Keratinocyte (primary cell): Measurements from ENCODE around the gene SLC28A3. TPM values are rescaled to one million over a fixed set of nuclear protein-coding genes. Genes with fewer than 3 reads are reported as not detected.
A peak's percentile ranks its signal among the peaks of the same experiment; 100 is the strongest.

Source experiments
- DNase-seq: peaks from one replicate; pipeline ENCODE4 v3.0.0-alpha.2; 2011; ENCODE audit warnings: low read depth, missing footprints, low spot score
- FAIRE-seq: peaks from 2 replicates; lab custom pipeline; 2011; peaks lifted over from hg19 to GRCh38; lab: Jason Lieb, UNC
- H2AFZ ChIP-seq: 2 replicates; pipeline ENCODE4 v1.6.0; 2012; ENCODE audit warnings: low read length, control low read depth, inconsistent platforms; ENCODE audit not compliant: control insufficient read depth
- H3K27ac ChIP-seq: 2 replicates; pipeline ENCODE4 v1.5.1; 2011; ENCODE audit warnings: low read length; ENCODE audit not compliant: control insufficient read depth, insufficient read depth
- H3K27me3 ChIP-seq: 3 replicates; pipeline ENCODE4 v1.6.0; 2011; ENCODE audit warnings: low read length; ENCODE audit not compliant: control insufficient read depth, insufficient read depth; ENCODE audit errors: extremely low read depth
- H3K36me3 ChIP-seq, 2 experiments: 2 replicates in 1 of 2; 3 replicates in 1 of 2; pipeline ENCODE4 v1.5.1; 2011; ENCODE audit warnings: low read length in 2 of 2, mild to moderate bottlenecking in 1 of 2; ENCODE audit not compliant: control insufficient read depth in 2 of 2, insufficient read depth in 2 of 2; ENCODE audit errors: extremely low read depth in 1 of 2
- H3K4me1 ChIP-seq: 3 replicates; pipeline ENCODE4 v1.5.1; 2011; ENCODE audit warnings: low read length; ENCODE audit not compliant: control insufficient read depth, insufficient read depth; ENCODE audit errors: extremely low read depth
- H3K4me2 ChIP-seq: 3 replicates; pipeline ENCODE4 v1.6.0; 2011; ENCODE audit warnings: low read depth, low read length; ENCODE audit not compliant: control insufficient read depth, insufficient read depth; ENCODE audit errors: extremely low read depth
- H3K4me3 ChIP-seq, 3 experiments: fragments of 200-600 bp in 1 of 3; sonication (generic) in 1 of 3; 2 replicates in 2 of 3; 3 replicates in 1 of 3; pipeline ENCODE4 v1.5.1; 2011 to 2016; ENCODE audit warnings: low read length in 3 of 3, mild to moderate bottlenecking in 3 of 3, control low read depth in 2 of 3, inconsistent platforms in 1 of 3, low read depth in 1 of 3, mixed read lengths in 1 of 3, mixed run types in 1 of 3, moderate library complexity in 1 of 3; ENCODE audit not compliant: control insufficient read depth in 2 of 3, insufficient read depth in 2 of 3; ENCODE audit errors: extremely low read depth in 1 of 3
- H3K79me2 ChIP-seq: 2 replicates; pipeline ENCODE4 v1.6.0; 2012; ENCODE audit warnings: low read length; ENCODE audit not compliant: control insufficient read depth, insufficient read depth
- H3K9ac ChIP-seq: 3 replicates; pipeline ENCODE4 v1.6.0; 2011; ENCODE audit warnings: low read length; ENCODE audit not compliant: control insufficient read depth, insufficient read depth; ENCODE audit errors: extremely low read depth
- H3K9me1 ChIP-seq: 3 replicates; pipeline ENCODE4 v1.6.0; 2011; ENCODE audit warnings: low read length; ENCODE audit not compliant: control insufficient read depth, insufficient read depth; ENCODE audit errors: extremely low read depth
- H3K9me3 ChIP-seq: 2 replicates; pipeline ENCODE4 v1.5.1; 2012; ENCODE audit warnings: low read depth, low read length; ENCODE audit not compliant: control insufficient read depth
- H4K20me1 ChIP-seq: 3 replicates; pipeline ENCODE4 v1.6.0; 2011; ENCODE audit warnings: low read length; ENCODE audit not compliant: control insufficient read depth, insufficient read depth; ENCODE audit errors: extremely low read depth
- CTCF ChIP-seq, 3 experiments: IDR thresholded peaks in 1 of 3; conservative IDR thresholded peaks in 1 of 3; optimal IDR thresholded peaks in 1 of 3; 2 replicates in 2 of 3; 3 replicates in 1 of 3; pipeline versions ENCODE3 to v1.5.1; 2011; ENCODE audit warnings: low read length in 3 of 3, mild to moderate bottlenecking in 3 of 3, moderate library complexity in 2 of 3, control low read depth in 1 of 3, inconsistent platforms in 1 of 3; ENCODE audit not compliant: insufficient read depth in 2 of 3; ENCODE audit errors: extremely low read depth in 1 of 3
- EZH2 ChIP-seq: IDR thresholded peaks from one replicate; pipeline ENCODE4 v1.6.1; 2012; ENCODE audit warnings: inconsistent platforms, mild to moderate bottlenecking, low read length, moderate library complexity
- dilution Hi-C: fragments of 300-500 bp; cut with MboI; formaldehyde crosslinking; loops from one replicate; pipeline ENCODE4 v1.7.0; 2020; ENCODE audit warnings: low sequenced_read_pairs; ENCODE audit not compliant: extremely low pct_ligation_motif_present
- polyA plus RNA-seq, 5 experiments: library from polyadenylated mRNA; depleted of rRNA in 3 of 5; stranded (reverse) in 3 of 5; stranded (forward) in 1 of 5; unstranded in 1 of 5; fragments of >200 nt; gene quantifications; 1 replicate in 1 of 5; 2 replicates in 3 of 5; 3 replicates in 1 of 5; pipeline versions ENCODE4 v1.2.1 to v1.2.3, GENCODE V29; 2011 to 2012; ENCODE audit warnings: missing spikeins in 2 of 5, low read depth in 1 of 5, low replicate concordance in 1 of 5

Gene SLC28A3
- polyA plus RNA-seq, 1 donor (not counting 4 experiments of a cell fraction or from before 2014, with no cell fraction given) = 2.4 TPM

GRCh38 chr9:84270847-84271530 is 69.6 kb downstream of the SLC28A3 start:
- dilution Hi-C loops = no loop called here
- no peak for TF ChIP-seq EZH2
- TF ChIP-seq CTCF (optimal IDR thresholded peaks at IDR 0.05 in 1 of 3, IDR thresholded peaks at IDR 0.05 in 1 of 3, conservative IDR thresholded peaks at IDR 0.05 in 1 of 3; ENCODE audit: extremely low read depth in 1 of 3, insufficient read depth in 2 of 3, low read length in 3 of 3) = no peak
- Histone ChIP-seq H3K27me3 (no peaks in the 10 kb centered on the region), H3K4me3 (peak overlapping the region in 1 of 3 experiments; percentile 31), H3K9me1 (no peaks in the 10 kb centered on the region), H3K4me1 (peaks cover 4% of the 10 kb centered on the region), H4K20me1 (no peaks in the 10 kb centered on the region), H3K9me3 (no peaks in the 10 kb centered on the region), H3K9ac (no peak overlapping the region), H2AFZ (no peak overlapping the region), H3K27ac (no peak overlapping the region), H3K4me2 (peak overlapping the region; percentile 61), H3K79me2 (no peaks in the 10 kb centered on the region), H3K36me3 (no peaks in the 10 kb centered on the region)
- FAIRE-seq = no peak
- no peak for DNase-seq

- Histone ChIP-seq H3K27me3 (no peaks in the 10 kb centered on the region), H3K4me3 (no peak overlapping the region), H3K9me3 (no peaks in the 10 kb centered on the region), H3K4me1 (peaks cover 1% of the 10 kb centered on the region), H3K9ac (no peak overlapping the region), H3K9me1 (no peaks in the 10 kb centered on the region), H2AFZ (no peak overlapping the region), H4K20me1 (no peaks in the 10 kb centered on the region), H3K36me3 (no peaks in the 10 kb centered on the region), H3K79me2 (no peaks in the 10 kb centered on the region), H3K4me2 (no peak overlapping the region), H3K27ac (no peak overlapping the region)
- dilution Hi-C loops = no loop called here
- no peak for DNase-seq
- FAIRE-seq = no peak
- TF ChIP-seq CTCF (optimal IDR thresholded peaks at IDR 0.05 in 1 of 3, IDR thresholded peaks at IDR 0.05 in 1 of 3, conservative IDR thresholded peaks at IDR 0.05 in 1 of 3; ENCODE audit: extremely low read depth in 1 of 3, insufficient read depth in 2 of 3, low read length in 3 of 3) (no peak), EZH2 (no peak)
Observed at GRCh38 chr9:84266087-84266561, 74.4 kb downstream of the SLC28A3 start.
